ENCODE data around the gene KCNIP4.

DNA sequence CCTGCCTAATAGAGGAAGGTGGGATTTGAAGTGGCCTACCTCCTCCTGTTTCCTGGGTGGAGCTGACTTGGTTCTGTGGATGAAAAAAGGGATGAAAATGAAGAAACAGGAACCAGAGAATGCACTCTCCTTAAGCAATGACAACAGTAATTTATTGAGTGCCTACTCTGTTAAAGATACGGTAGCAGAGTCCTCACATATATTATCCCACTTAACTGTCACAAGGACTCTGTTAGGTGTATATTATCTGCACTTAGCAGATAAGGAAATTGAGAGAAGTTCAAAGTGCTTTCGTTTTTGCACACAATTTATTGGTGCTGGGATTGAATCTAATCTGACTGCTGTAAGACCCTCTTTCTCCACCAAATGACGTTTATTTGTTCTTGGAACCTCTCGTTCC is 947.1 kb downstream of the KCNIP4 start:
- TF ChIP-seq POLR2A (IDR thresholded peaks at IDR 0.05; ENCODE audit: low read depth, low read length): no peak
- TF ChIP-seq, protein P1, sequence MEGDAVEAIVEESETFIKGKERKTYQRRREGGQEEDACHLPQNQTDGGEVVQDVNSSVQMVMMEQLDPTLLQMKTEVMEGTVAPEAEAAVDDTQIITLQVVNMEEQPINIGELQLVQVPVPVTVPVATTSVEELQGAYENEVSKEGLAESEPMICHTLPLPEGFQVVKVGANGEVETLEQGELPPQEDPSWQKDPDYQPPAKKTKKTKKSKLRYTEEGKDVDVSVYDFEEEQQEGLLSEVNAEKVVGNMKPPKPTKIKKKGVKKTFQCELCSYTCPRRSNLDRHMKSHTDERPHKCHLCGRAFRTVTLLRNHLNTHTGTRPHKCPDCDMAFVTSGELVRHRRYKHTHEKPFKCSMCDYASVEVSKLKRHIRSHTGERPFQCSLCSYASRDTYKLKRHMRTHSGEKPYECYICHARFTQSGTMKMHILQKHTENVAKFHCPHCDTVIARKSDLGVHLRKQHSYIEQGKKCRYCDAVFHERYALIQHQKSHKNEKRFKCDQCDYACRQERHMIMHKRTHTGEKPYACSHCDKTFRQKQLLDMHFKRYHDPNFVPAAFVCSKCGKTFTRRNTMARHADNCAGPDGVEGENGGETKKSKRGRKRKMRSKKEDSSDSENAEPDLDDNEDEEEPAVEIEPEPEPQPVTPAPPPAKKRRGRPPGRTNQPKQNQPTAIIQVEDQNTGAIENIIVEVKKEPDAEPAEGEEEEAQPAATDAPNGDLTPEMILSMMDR (conservative IDR thresholded peaks at IDR 0.05; ENCODE audit: low read depth, low read length): no peak
- TF ChIP-seq MXI1 (IDR thresholded peaks at IDR 0.05; ENCODE audit: borderline replicate concordance, low read depth, low read length): no peak
- no peak for TF ChIP-seq RCOR1 (IDR thresholded peaks at IDR 0.05; ENCODE audit: insufficient replicate concordance, low read length)
- no peak for TF ChIP-seq FOS (IDR thresholded peaks at IDR 0.05; ENCODE audit: low read depth, low read length)
- no peak for TF ChIP-seq SMC3 (IDR thresholded peaks at IDR 0.05; ENCODE audit: low read depth, low read length)
- TF ChIP-seq, protein P2, sequence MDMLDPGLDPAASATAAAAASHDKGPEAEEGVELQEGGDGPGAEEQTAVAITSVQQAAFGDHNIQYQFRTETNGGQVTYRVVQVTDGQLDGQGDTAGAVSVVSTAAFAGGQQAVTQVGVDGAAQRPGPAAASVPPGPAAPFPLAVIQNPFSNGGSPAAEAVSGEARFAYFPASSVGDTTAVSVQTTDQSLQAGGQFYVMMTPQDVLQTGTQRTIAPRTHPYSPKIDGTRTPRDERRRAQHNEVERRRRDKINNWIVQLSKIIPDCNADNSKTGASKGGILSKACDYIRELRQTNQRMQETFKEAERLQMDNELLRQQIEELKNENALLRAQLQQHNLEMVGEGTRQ (IDR thresholded peaks at IDR 0.05; ENCODE audit: low read depth, low read length): no peak
- no peak for TF ChIP-seq CHD1 (IDR thresholded peaks at IDR 0.05; ENCODE audit: low read depth, low read length)
- no peak for TF ChIP-seq BHLHE40 (IDR thresholded peaks at IDR 0.05; ENCODE audit: low read depth, low read length)
- no peak for TF ChIP-seq CEBPB (IDR thresholded peaks at IDR 0.05; ENCODE audit: low read depth, low read length)
- TF ChIP-seq MAZ (IDR thresholded peaks at IDR 0.05; ENCODE audit: borderline replicate concordance, low read depth, low read length): no peak
- TF ChIP-seq RAD21 (IDR thresholded peaks at IDR 0.05; ENCODE audit: low read length): no peak
- no peak for TF ChIP-seq NFE2L2 (IDR thresholded peaks at IDR 0.05; ENCODE audit: low read depth, low read length)
- no peak for TF ChIP-seq ELK1 (IDR thresholded peaks at IDR 0.05; ENCODE audit: borderline replicate concordance, low read depth, low read length)
